ENCODE measurements around the gene RDH12. TPM values are rescaled to one million over a fixed set of nuclear protein-coding genes. Genes with fewer than 3 reads are reported as not detected.

RDH12 gene
- total RNA-seq, 2 experiments from 2014 or later = not detected

GRCh38 chr14:67734675-67735074 is 33.0 kb downstream of the RDH12 start:
- no peak for DNase-seq
- H3K27ac Mint-ChIP-seq = no peak overlapping the region
- H3K4me3 Mint-ChIP-seq = no peak overlapping the region
- H3K27me3 Mint-ChIP-seq = no peaks in the 10 kb centered on the region
- peaks cover 1% of the 10 kb centered on the region for H3K4me1 Mint-ChIP-seq
- H3K9me3 Mint-ChIP-seq = no peaks in the 10 kb centered on the region
- H3K36me3 Mint-ChIP-seq (ENCODE audit: low read depth) = no peaks in the 10 kb centered on the region
- CTCF ChIA-PET = no interaction called here
- POLR2A ChIA-PET = no interaction called here

GRCh38 chr14:67735336-67736147 is 33.9 kb downstream of the RDH12 start:
- Mint-ChIP-seq H3K4me3 (no peak overlapping the region), H3K27ac (no peak overlapping the region), H3K4me1 (peaks cover 1% of the 10 kb centered on the region), H3K27me3 (no peaks in the 10 kb centered on the region), H3K9me3 (no peaks in the 10 kb centered on the region), H3K36me3 (ENCODE audit: low read depth) (no peaks in the 10 kb centered on the region)
- ChIA-PET CTCF (no interaction called here), POLR2A (no interaction called here)
- no peak for DNase-seq

- Mint-ChIP-seq H3K9me3 (no peaks in the 10 kb centered on the region), H3K36me3 (ENCODE audit: low read depth) (no peaks in the 10 kb centered on the region), H3K4me1 (peaks cover 1% of the 10 kb centered on the region), H3K27me3 (no peaks in the 10 kb centered on the region), H3K27ac (no peak overlapping the region), H3K4me3 (no peak overlapping the region)
- CTCF ChIA-PET = interaction anchor here (0.7 kb wide), 1 partner anchor 157 kb away, joined by 4 read pairs; no protein-coding TSS in a partner anchor
- POLR2A ChIA-PET = no interaction called here
- DNase-seq = no peak
Measured at GRCh38 chr14:67736771-67737170, 35.1 kb downstream of the RDH12 start.

GRCh38 chr14:67738740-67739504 is 37.2 kb downstream of the RDH12 start:
- Mint-ChIP-seq H3K4me1 (peaks cover 1% of the 10 kb centered on the region), H3K9me3 (no peaks in the 10 kb centered on the region), H3K27ac (no peak overlapping the region), H3K4me3 (no peak overlapping the region), H3K27me3 (peaks cover 2% of the 10 kb centered on the region), H3K36me3 (ENCODE audit: low read depth) (no peaks in the 10 kb centered on the region)
- ChIA-PET POLR2A (no interaction called here), CTCF (no interaction called here)
- no peak for DNase-seq

GRCh38 chr14:67744046-67744445 is 42.4 kb downstream of the RDH12 start:
- H3K27ac Mint-ChIP-seq = no peak overlapping the region
- peaks cover 14% of the 10 kb centered on the region for H3K36me3 Mint-ChIP-seq (ENCODE audit: low read depth)
- ChIA-PET POLR2A (no interaction called here), CTCF (no interaction called here)
- no peak for DNase-seq
- H3K4me1 Mint-ChIP-seq = peaks cover 9% of the 10 kb centered on the region
- H3K9me3 Mint-ChIP-seq = no peaks in the 10 kb centered on the region
- H3K4me3 Mint-ChIP-seq = no peak overlapping the region
- H3K27me3 Mint-ChIP-seq = peaks cover 2% of the 10 kb centered on the region

GRCh38 chr14:67746927-67747326 is 45.2 kb downstream of the RDH12 start:
- H3K27me3 Mint-ChIP-seq = peaks cover 2% of the 10 kb centered on the region
- H3K4me1 Mint-ChIP-seq = peaks cover 7% of the 10 kb centered on the region
- no peak overlapping the region for H3K27ac Mint-ChIP-seq
- POLR2A ChIA-PET = no interaction called here
- H3K36me3 Mint-ChIP-seq (ENCODE audit: low read depth) = peaks cover 17% of the 10 kb centered on the region
- DNase-seq = no peak
- H3K4me3 Mint-ChIP-seq = no peak overlapping the region
- H3K9me3 Mint-ChIP-seq = no peaks in the 10 kb centered on the region
- CTCF ChIA-PET = no interaction called here

GRCh38 chr14:67748312-67748711 is 46.6 kb downstream of the RDH12 start:
- CTCF ChIA-PET = no interaction called here
- DNase-seq = no peak
- no peak overlapping the region for H3K4me3 Mint-ChIP-seq
- POLR2A ChIA-PET = no interaction called here
- H3K27me3 Mint-ChIP-seq = no peaks in the 10 kb centered on the region
- H3K36me3 Mint-ChIP-seq (ENCODE audit: low read depth) = peaks cover 31% of the 10 kb centered on the region
- no peak overlapping the region for H3K27ac Mint-ChIP-seq
- peaks cover 7% of the 10 kb centered on the region for H3K4me1 Mint-ChIP-seq
- no peaks in the 10 kb centered on the region for H3K9me3 Mint-ChIP-seq

GRCh38 chr14:67749341-67750084 is 47.8 kb downstream of the RDH12 start:
- H3K9me3 Mint-ChIP-seq = no peaks in the 10 kb centered on the region
- H3K36me3 Mint-ChIP-seq (ENCODE audit: low read depth) = peaks cover 43% of the 10 kb centered on the region
- H3K27me3 Mint-ChIP-seq = no peaks in the 10 kb centered on the region
- DNase-seq = no peak
- peaks cover 7% of the 10 kb centered on the region for H3K4me1 Mint-ChIP-seq
- H3K27ac Mint-ChIP-seq = no peak overlapping the region
- CTCF ChIA-PET = no interaction called here
- POLR2A ChIA-PET = no interaction called here
- no peak overlapping the region for H3K4me3 Mint-ChIP-seq

GRCh38 chr14:67756496-67756895 is 54.8 kb downstream of the RDH12 start:
- Mint-ChIP-seq H3K27ac (no peak overlapping the region), H3K4me3 (no peak overlapping the region), H3K27me3 (no peaks in the 10 kb centered on the region), H3K4me1 (no peaks in the 10 kb centered on the region), H3K36me3 (ENCODE audit: low read depth) (peaks cover 60% of the 10 kb centered on the region), H3K9me3 (no peaks in the 10 kb centered on the region)
- ChIA-PET POLR2A (no interaction called here), CTCF (no interaction called here)
- DNase-seq = no peak

- no peak for DNase-seq
- Mint-ChIP-seq H3K9me3 (no peaks in the 10 kb centered on the region), H3K4me3 (no peak overlapping the region), H3K27ac (no peak overlapping the region), H3K4me1 (no peaks in the 10 kb centered on the region), H3K36me3 (ENCODE audit: low read depth) (peaks cover 54% of the 10 kb centered on the region), H3K27me3 (no peaks in the 10 kb centered on the region)
- POLR2A ChIA-PET = no interaction called here
- CTCF ChIA-PET = no interaction called here
Measured at GRCh38 chr14:67757175-67757574, 55.5 kb downstream of the RDH12 start.

- Mint-ChIP-seq H3K4me1 (no peaks in the 10 kb centered on the region), H3K27ac (no peak overlapping the region), H3K9me3 (no peaks in the 10 kb centered on the region), H3K4me3 (no peak overlapping the region), H3K36me3 (ENCODE audit: low read depth) (peaks cover 31% of the 10 kb centered on the region), H3K27me3 (no peaks in the 10 kb centered on the region)
- CTCF ChIA-PET = no interaction called here
- POLR2A ChIA-PET = interaction anchor here (0.8 kb wide), 1 partner anchor 37 kb away, joined by 3 read pairs; no protein-coding TSS in a partner anchor
- no peak for DNase-seq
Measured at GRCh38 chr14:67759916-67760315, 58.2 kb downstream of the RDH12 start.

- CTCF ChIA-PET = no interaction called here
- H3K27ac Mint-ChIP-seq = no peak overlapping the region
- H3K36me3 Mint-ChIP-seq (ENCODE audit: low read depth) = peaks cover 20% of the 10 kb centered on the region
Measured at GRCh38 chr14:67762051-67762450, 60.4 kb downstream of the RDH12 start.

GRCh38 chr14:67763158-67763822 is 61.6 kb downstream of the RDH12 start:
- Mint-ChIP-seq H3K27ac (no peak overlapping the region), H3K4me3 (no peak overlapping the region), H3K27me3 (no peaks in the 10 kb centered on the region), H3K36me3 (ENCODE audit: low read depth) (peaks cover 22% of the 10 kb centered on the region), H3K9me3 (no peaks in the 10 kb centered on the region), H3K4me1 (no peaks in the 10 kb centered on the region)
- no peak for DNase-seq
- CTCF ChIA-PET = no interaction called here
- POLR2A ChIA-PET = no interaction called here

More at GRCh38 chr14:67762051-67762450, 60.4 kb downstream of the RDH12 start:
- Mint-ChIP-seq H3K27me3 (no peaks in the 10 kb centered on the region), H3K4me3 (no peak overlapping the region), H3K9me3 (no peaks in the 10 kb centered on the region), H3K4me1 (no peaks in the 10 kb centered on the region)
- no peak for DNase-seq
- POLR2A ChIA-PET = no interaction called here

All from activated CD4-positive, alpha-beta memory T cell treated with anti-CD3 and anti-CD28 coated beads, Interleukin-2, amount 10 ng/mL, durations not matched to agents 7 days and 5 days (primary cell).